IMR-90 (cell line): ENCODE measurements around the gene TSC2. TPM values are rescaled to one million over a fixed set of nuclear protein-coding genes. Genes with fewer than 3 reads are reported as not detected.
A peak's percentile ranks its signal among the peaks of the same experiment; 100 is the strongest.

Source experiments
- ATAC-seq: fragments of 200-7000 bp; cut with Tn5 transposase; 2 replicates; pipeline ENCODE4 v1.9.1; 2020; ENCODE audit warnings: low read depth, mild to moderate bottlenecking, moderate library complexity
- BruUV-seq: library from RNA; stranded (reverse); fragments of 400-500 nt; replicated peaks from 2 replicates; lab custom pipeline; 2021; lab: Mats Ljungman, UMichigan
- CTCF ChIA-PET: fragments of 300-600 bp; formaldehyde crosslinking; extraction: SDS; loops from one replicate; lab custom pipeline; 2021; ENCODE audit warnings: antibody characterized with exemption; lab: Yijun Ruan, JAX
- POLR2A ChIA-PET: fragments of 300-600 bp; sonication (Branson Sonifier 250); formaldehyde crosslinking; loops from one replicate; lab custom pipeline; 2022; ENCODE audit warnings: antibody characterized with exemption; ENCODE audit not compliant: unreplicated experiment; lab: Charles Lee
- DNase-seq: peaks from one replicate; pipeline ENCODE4 v3.0.0; 2013
- H2AFZ ChIP-seq: replicated peaks from 2 replicates; pipeline ENCODE3; 2013; ENCODE audit warnings: low read length, mild to moderate bottlenecking; ENCODE audit not compliant: poor library complexity
- H2AK5ac ChIP-seq: 2 replicates; pipeline ENCODE4 v1.6.1; 2013; ENCODE audit warnings: low read depth, low read length, inconsistent platforms
- H2AK9ac ChIP-seq: replicated peaks from 2 replicates; pipeline ENCODE3; 2013; ENCODE audit warnings: mild to moderate bottlenecking, low read depth, low read length, moderate library complexity; ENCODE audit not compliant: poor library complexity
- H2BK120ac ChIP-seq: 2 replicates; pipeline ENCODE4 v1.6.1; 2013; ENCODE audit warnings: low read depth, low read length, inconsistent platforms
- H2BK15ac ChIP-seq: 3 replicates; pipeline ENCODE4 v1.6.1; 2013; ENCODE audit warnings: low read depth, low read length, inconsistent platforms
- H2BK20ac ChIP-seq: 2 replicates; pipeline ENCODE4 v1.6.1; 2013; ENCODE audit warnings: low read depth, mild to moderate bottlenecking, inconsistent platforms, low read length, moderate library complexity
- H2BK5ac ChIP-seq: 2 replicates; pipeline ENCODE4 v1.6.1; 2013; ENCODE audit warnings: mild to moderate bottlenecking, low read depth, low read length, inconsistent platforms; ENCODE audit not compliant: poor library complexity, severe bottlenecking
- H3K14ac ChIP-seq: replicated peaks from 2 replicates; pipeline ENCODE4 v1.6.1; 2013; ENCODE audit warnings: low read depth, low read length, inconsistent platforms
- H3K18ac ChIP-seq: 2 replicates; pipeline ENCODE4 v1.6.1; 2013; ENCODE audit warnings: low read depth, low read length, control low read depth
- H3K23ac ChIP-seq: 2 replicates; pipeline ENCODE4 v1.6.1; 2013; ENCODE audit warnings: low read depth, low read length, inconsistent platforms
- H3K27ac ChIP-seq: 2 replicates; pipeline ENCODE4 v1.5.1; 2013; ENCODE audit warnings: mild to moderate bottlenecking, control low read depth, low read length; ENCODE audit not compliant: insufficient read depth
- H3K27me3 ChIP-seq: 2 replicates; pipeline ENCODE4 v1.6.1; 2013; ENCODE audit warnings: low read length; ENCODE audit not compliant: control insufficient read depth, insufficient read depth
- H3K36me3 ChIP-seq: 2 replicates; pipeline ENCODE4 v1.6.1; 2013; ENCODE audit warnings: low read length, mixed read lengths; ENCODE audit not compliant: control insufficient read depth, insufficient read depth
- H3K4ac ChIP-seq: 2 replicates; pipeline ENCODE4 v1.6.1; 2013; ENCODE audit warnings: low read depth, low read length, inconsistent platforms
- H3K4me1 ChIP-seq: 2 replicates; pipeline ENCODE4 v1.6.1; 2013; ENCODE audit warnings: low read length, mixed read lengths; ENCODE audit not compliant: control insufficient read depth, insufficient read depth
- H3K4me2 ChIP-seq: 2 replicates; pipeline ENCODE4 v1.6.1; 2013; ENCODE audit warnings: low read depth, mild to moderate bottlenecking, control low read depth, low read length, moderate library complexity
- H3K4me3 ChIP-seq: 2 replicates; pipeline ENCODE4 v1.5.1; 2013; ENCODE audit warnings: low read depth, mild to moderate bottlenecking, control low read depth, low read length, moderate library complexity; ENCODE audit not compliant: insufficient read depth
- H3K56ac ChIP-seq: 2 replicates; pipeline ENCODE4 v1.6.1; 2013; ENCODE audit warnings: low read length, inconsistent platforms; ENCODE audit not compliant: insufficient read depth; ENCODE audit errors: extremely low read depth
- H3K79me1 ChIP-seq, 2 experiments: 2 replicates each; pipeline ENCODE4 v1.6.1; 2013; ENCODE audit warnings: low read length in 2 of 2, inconsistent platforms in 1 of 2, low read depth in 1 of 2
- H3K9ac ChIP-seq: 2 replicates; pipeline ENCODE4 v1.6.1; 2013; ENCODE audit warnings: low read depth, low read length, control low read depth
- H3K9me1 ChIP-seq: 2 replicates; pipeline ENCODE4 v1.6.1; 2013; ENCODE audit warnings: low read length, inconsistent platforms; ENCODE audit not compliant: insufficient read depth
- H3K9me3 ChIP-seq: 2 replicates; pipeline ENCODE4 v1.6.1; 2013; ENCODE audit warnings: low read length; ENCODE audit not compliant: control insufficient read depth, insufficient read depth
- H4K20me1 ChIP-seq: 2 replicates; pipeline ENCODE4 v1.6.1; 2013; ENCODE audit warnings: low read length, inconsistent platforms; ENCODE audit not compliant: insufficient read depth
- H4K5ac ChIP-seq: 2 replicates; pipeline ENCODE4 v1.6.1; 2013; ENCODE audit warnings: mild to moderate bottlenecking, low read depth, low read length, control low read depth
- H4K8ac ChIP-seq, 2 experiments: 2 replicates each; pipeline ENCODE4 v1.6.1; 2013; ENCODE audit warnings: low read depth in 2 of 2, low read length in 2 of 2, control low read depth in 1 of 2, inconsistent platforms in 1 of 2
- H4K91ac ChIP-seq: 2 replicates; pipeline ENCODE4 v1.6.1; 2013; ENCODE audit warnings: low read depth, low read length, inconsistent platforms; ENCODE audit not compliant: insufficient read depth
- CEBPB ChIP-seq: IDR thresholded peaks from 2 replicates; pipeline ENCODE4 v1.6.1; 2012; ENCODE audit warnings: low read depth, low read length, improper control_type of control experiment
- CHD1 ChIP-seq: IDR thresholded peaks from 2 replicates; pipeline ENCODE4 v1.6.1; 2012; ENCODE audit warnings: low read depth, low read length, improper control_type of control experiment
- CTCF ChIP-seq: conservative IDR thresholded peaks from 2 replicates; pipeline ENCODE4 v1.5.1; 2012; ENCODE audit warnings: mild to moderate bottlenecking, low read depth, low read length, improper control_type of control experiment
- FOS ChIP-seq: fragments of 150-350 bp; IDR thresholded peaks from 2 replicates; pipeline ENCODE4 v1.6.1; 2016; ENCODE audit warnings: low read depth, low read length
- MAFK ChIP-seq: IDR thresholded peaks from 2 replicates; pipeline ENCODE4 v1.6.1; 2012; ENCODE audit warnings: low read depth, low read length, improper control_type of control experiment
- MAZ ChIP-seq: IDR thresholded peaks from 2 replicates; pipeline ENCODE4 v1.6.1; 2012; ENCODE audit warnings: low read depth, mild to moderate bottlenecking, low read length, improper control_type of control experiment, moderate library complexity, borderline replicate concordance
- MXI1 ChIP-seq: IDR thresholded peaks from 2 replicates; pipeline ENCODE4 v1.6.1; 2012; ENCODE audit warnings: low read depth, mild to moderate bottlenecking, low read length, moderate library complexity, borderline replicate concordance
- POLR2A ChIP-seq: IDR thresholded peaks from 2 replicates; pipeline ENCODE4 v1.6.1; 2012; ENCODE audit warnings: mild to moderate bottlenecking, low read depth, low read length
- RAD21 ChIP-seq: IDR thresholded peaks from 2 replicates; pipeline ENCODE4 v1.6.1; 2012; ENCODE audit warnings: low read length, improper control_type of control experiment
- RCOR1 ChIP-seq: IDR thresholded peaks from 2 replicates; pipeline ENCODE4 v1.6.1; 2012; ENCODE audit warnings: mild to moderate bottlenecking, low read length, improper control_type of control experiment; ENCODE audit not compliant: insufficient replicate concordance
- RFX5 ChIP-seq: IDR thresholded peaks from 2 replicates; pipeline ENCODE4 v1.8.0; 2012; ENCODE audit warnings: low read depth, mild to moderate bottlenecking, low read length, moderate library complexity
- USF2 ChIP-seq: fragments of 150-350 bp; IDR thresholded peaks from 2 replicates; pipeline ENCODE4 v1.6.1; 2017; ENCODE audit warnings: mild to moderate bottlenecking, antibody characterized with exemption, low read length, low read depth
- WGBS, 2 experiments: methylation state at CpG; one replicate each; pipeline versions ENCODE4 v1.1.5 to v1.1.7; 2013; ENCODE audit warnings: missing lambda C conversion rate in 2 of 2; ENCODE audit not compliant: insufficient read length in 1 of 2; ENCODE audit errors: extremely low coverage in 2 of 2; 5-methylcytosine and 5-hydroxymethylcytosine counted together
- dilution Hi-C: fragments of 300-500 bp; cut with HindIII; formaldehyde crosslinking; loops from one replicate; pipeline ENCODE4 v1.14.3; 2018; ENCODE audit warnings: low sequenced_read_pairs; ENCODE audit not compliant: unreplicated experiment
- in situ Hi-C: fragments of 300-500 bp; cut with MboI; formaldehyde crosslinking; loops from 3 replicates; pipeline ENCODE4 v1.14.3; 2019; ENCODE audit warnings: low sequenced_read_pairs, inconsistent platforms, mixed read lengths
- intact Hi-C: fragments of 100-400 bp; cut with micrococcal nuclease; formaldehyde crosslinking; loops from 2 replicates; pipeline ENCODE4 v1.10.0; 2022
- polyA plus RNA-seq, 3 experiments: library from polyadenylated mRNA; depleted of rRNA; stranded (reverse); fragments of >200 nt; gene quantifications; 2 replicates each; pipeline ENCODE4 v1.2.3, GENCODE V29; 2012; ENCODE audit warnings: low replicate concordance in 1 of 3
- total RNA-seq: library from RNA; depleted of rRNA; stranded (reverse); fragments of >200 nt; gene quantifications from 2 replicates; pipeline ENCODE4 v1.2.3, GENCODE V29; 2012

TSC2 gene
- total and polyA plus RNA-seq, 2 of the 4 experiments (the other 2 are of a cell fraction), result 31.4 to 88.6 TPM

GRCh38 chr16:2008631-2009163 is 39.1 kb upstream of the TSC2 start:
- H3K4me3 ChIP-seq, result peak overlapping the region; percentile 75
- H2AK5ac ChIP-seq, result peak overlapping the region; percentile 83
- CTCF ChIA-PET, result interaction anchor here (1.4 kb wide), 1 partner anchor 132 kb away, joined by 4 read pairs; no protein-coding TSS in a partner anchor
- H3K9ac ChIP-seq, result peak overlapping the region; percentile 95
- no peak overlapping the region for H2BK120ac ChIP-seq
- POLR2A ChIA-PET, result no interaction called here
- TF ChIP-seq CEBPB (peak; percentile 78), FOS (no peak), RCOR1 (no peak), CHD1 (no peak), MAZ (peak; percentile 26; the same call in 1 of the 2 replicates), MAFK (0 out of 2 replicates have a peak, but pooled peaks have one; percentile 2), CTCF (no peak), MXI1 (0 out of 2 replicates have a peak, but pooled peaks have one; percentile 33), RFX5 (no peak), POLR2A (0 out of 2 replicates have a peak, but pooled peaks have one; percentile 16), USF2 (no peak), RAD21 (no peak)
- peak; percentile 44 for DNase-seq
- H3K23ac ChIP-seq, result peak overlapping the region; percentile 95
- no peaks in the 10 kb centered on the region for H3K27me3 ChIP-seq
- intact Hi-C loops, result no loop called here
- H3K9me1 ChIP-seq, result peaks cover 8% of the 10 kb centered on the region; the same call in 1 of the 2 replicates
- ATAC-seq, result peak; percentile 3
- H3K56ac ChIP-seq, result peak overlapping the region; percentile 71
- H3K36me3 ChIP-seq, result peaks cover 9% of the 10 kb centered on the region
- peaks cover 15 to 65% of the 10 kb centered on the region in 2 experiments; a peak in 3 of 4 replicates for H3K79me1 ChIP-seq
- H2BK5ac ChIP-seq, result peak overlapping the region; percentile 60
- in situ Hi-C loops, result no loop called here
- no peak overlapping the region for H2BK20ac ChIP-seq
- H4K20me1 ChIP-seq, result peaks cover 55% of the 10 kb centered on the region
- WGBS, 2 experiments, result 3% methylated on average over 13 of the region's 23 CpGs; no CpG with 5 or more reads in 1 of the 2 experiments
- no peak overlapping the region for H3K18ac ChIP-seq
- peak overlapping the region in 1 of 2 experiments; percentile 14; a peak in 1 of 4 replicates for H4K8ac ChIP-seq
- dilution Hi-C loops, result no loop called here
- H3K4me1 ChIP-seq, result peaks cover 28% of the 10 kb centered on the region
- H2AFZ ChIP-seq, result peak overlapping the region; percentile 79
- no peak overlapping the region for H2BK15ac ChIP-seq
- peak overlapping the region; percentile 98 for H2AK9ac ChIP-seq
- H3K4me2 ChIP-seq, result peak overlapping the region; percentile 97
- H3K27ac ChIP-seq, result peak overlapping the region; percentile 88
- no peaks in the 10 kb centered on the region for H3K9me3 ChIP-seq
- no TSS peak for BruUV-seq
- H3K14ac ChIP-seq, result peak overlapping the region; percentile 83
- peak overlapping the region; percentile 24; the same call in 1 of the 2 replicates for H4K91ac ChIP-seq
- peak overlapping the region; percentile 80 for H3K4ac ChIP-seq
- peak overlapping the region; percentile 40 for H4K5ac ChIP-seq
